DMS 273 (cell line): ENCODE data around the gene ZNF567.

ENCODE experiments used
- DNase-seq: peaks from one replicate; lab custom pipeline; 2025; ENCODE audit not compliant: unreplicated experiment; lab: John Stamatoyannopoulos, UW

The ZNF567 gene

GRCh38 chr19:36750066-36750691 is 62.8 kb downstream of the ZNF567 start:
- DNase-seq: no peak
